MM.1S (cell line): ENCODE results near the gene EGR4.

Source experiments
- CTCF ChIP-seq: fragments of 300-600 bp; sonication (generic); IDR thresholded peaks from 2 replicates; pipeline ENCODE4 v1.5.1; 2016; ENCODE audit warnings: antibody characterized with exemption, low read length, mixed read lengths
- EZH2 ChIP-seq: fragments of 300-600 bp; sonication (generic); optimal IDR thresholded peaks from 2 replicates; pipeline ENCODE3; 2017; ENCODE audit warnings: low read depth, mild to moderate bottlenecking, antibody characterized with exemption, low read length, mixed read lengths
- EZH2phosphoT487 ChIP-seq: fragments of 300-600 bp; sonication (generic); IDR thresholded peaks from 2 replicates; pipeline ENCODE4 v1.6.1; 2018; ENCODE audit warnings: antibody characterized with exemption, low read length

GRCh38 chr2:73259704-73260337 lies 33.5 kb downstream of the EGR4 start:
- TF ChIP-seq CTCF (no peak), EZH2 (no peak), EZH2phosphoT487 (no peak)
